ENCODE results near the gene RAPGEF1.

RAPGEF1 gene, protein sequence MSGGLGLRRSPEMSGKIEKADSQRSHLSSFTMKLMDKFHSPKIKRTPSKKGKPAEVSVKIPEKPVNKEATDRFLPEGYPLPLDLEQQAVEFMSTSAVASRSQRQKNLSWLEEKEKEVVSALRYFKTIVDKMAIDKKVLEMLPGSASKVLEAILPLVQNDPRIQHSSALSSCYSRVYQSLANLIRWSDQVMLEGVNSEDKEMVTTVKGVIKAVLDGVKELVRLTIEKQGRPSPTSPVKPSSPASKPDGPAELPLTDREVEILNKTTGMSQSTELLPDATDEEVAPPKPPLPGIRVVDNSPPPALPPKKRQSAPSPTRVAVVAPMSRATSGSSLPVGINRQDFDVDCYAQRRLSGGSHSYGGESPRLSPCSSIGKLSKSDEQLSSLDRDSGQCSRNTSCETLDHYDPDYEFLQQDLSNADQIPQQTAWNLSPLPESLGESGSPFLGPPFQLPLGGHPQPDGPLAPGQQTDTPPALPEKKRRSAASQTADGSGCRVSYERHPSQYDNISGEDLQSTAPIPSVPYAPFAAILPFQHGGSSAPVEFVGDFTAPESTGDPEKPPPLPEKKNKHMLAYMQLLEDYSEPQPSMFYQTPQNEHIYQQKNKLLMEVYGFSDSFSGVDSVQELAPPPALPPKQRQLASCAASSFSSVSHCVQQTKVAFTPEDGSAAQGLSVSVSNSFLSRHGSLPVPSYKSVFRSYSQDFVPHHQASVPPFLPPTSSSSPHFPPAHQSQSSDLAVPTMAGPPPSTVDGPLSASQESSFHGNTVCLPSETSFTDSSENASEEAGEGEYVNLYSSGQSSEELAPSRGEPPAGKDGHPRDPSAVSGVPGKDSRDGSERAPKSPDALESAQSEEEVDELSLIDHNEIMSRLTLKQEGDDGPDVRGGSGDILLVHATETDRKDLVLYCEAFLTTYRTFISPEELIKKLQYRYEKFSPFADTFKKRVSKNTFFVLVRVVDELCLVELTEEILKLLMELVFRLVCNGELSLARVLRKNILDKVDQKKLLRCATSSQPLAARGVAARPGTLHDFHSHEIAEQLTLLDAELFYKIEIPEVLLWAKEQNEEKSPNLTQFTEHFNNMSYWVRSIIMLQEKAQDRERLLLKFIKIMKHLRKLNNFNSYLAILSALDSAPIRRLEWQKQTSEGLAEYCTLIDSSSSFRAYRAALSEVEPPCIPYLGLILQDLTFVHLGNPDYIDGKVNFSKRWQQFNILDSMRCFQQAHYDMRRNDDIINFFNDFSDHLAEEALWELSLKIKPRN (N-terminal part only)

GRCh38 chr9:131739959-131740648 is at the start of gene RAPGEF1:
Gene RAPGEF1 (minus strand): TSS chr9:131740076. CDS start chr9:131739830, 246 bp downstream.
- DNase-seq (ENCODE audit: extremely low read depth in 1 of 2, low read depth in 1 of 2): peak; percentile 44 to 84

DNA sequence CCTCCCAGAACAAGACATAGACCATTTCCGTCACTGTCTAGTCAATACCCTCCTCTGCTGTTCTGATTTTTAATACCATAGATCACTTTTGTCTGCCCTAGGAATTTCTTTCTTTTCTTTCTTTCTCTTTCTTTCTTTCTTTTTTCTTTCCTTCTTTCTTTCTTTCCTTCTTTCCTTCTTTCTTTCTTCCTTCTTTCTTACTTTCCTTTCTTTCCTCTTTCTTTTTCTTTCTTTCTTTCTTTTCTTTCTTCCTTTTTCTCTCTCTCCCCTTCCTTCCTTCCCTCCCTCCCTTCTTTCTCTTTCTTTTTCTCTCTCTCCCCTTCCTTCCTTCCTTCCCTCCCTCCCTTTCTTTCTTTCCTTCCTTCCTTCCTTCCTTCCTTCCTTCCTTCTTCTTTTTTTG is 49.0 kb upstream of the RAPGEF1 start:
- no peak for DNase-seq (ENCODE audit: extremely low read depth in 1 of 2, low read depth in 1 of 2)

DNA sequence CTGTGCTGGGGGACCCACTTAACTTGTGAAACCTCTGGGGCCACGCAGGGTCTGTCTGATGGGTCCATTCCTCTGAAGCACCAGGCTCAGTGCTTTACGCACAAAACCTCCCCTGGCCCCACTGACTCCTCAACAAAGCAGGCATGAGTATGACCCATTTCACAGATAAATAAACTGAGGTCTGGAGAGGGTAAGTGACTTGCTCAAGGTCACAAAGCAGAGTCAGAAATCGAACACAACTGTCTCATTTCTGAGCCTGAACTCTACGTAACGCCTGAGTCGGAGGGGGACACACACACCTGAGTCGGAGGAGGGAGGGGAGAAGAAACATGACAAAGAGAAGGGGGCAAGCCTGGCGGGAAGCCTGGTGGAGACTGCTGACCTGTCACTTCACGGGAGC is 48.0 kb upstream of the RAPGEF1 start:
- DNase-seq (ENCODE audit: extremely low read depth in 1 of 2, low read depth in 1 of 2): no peak

DNA sequence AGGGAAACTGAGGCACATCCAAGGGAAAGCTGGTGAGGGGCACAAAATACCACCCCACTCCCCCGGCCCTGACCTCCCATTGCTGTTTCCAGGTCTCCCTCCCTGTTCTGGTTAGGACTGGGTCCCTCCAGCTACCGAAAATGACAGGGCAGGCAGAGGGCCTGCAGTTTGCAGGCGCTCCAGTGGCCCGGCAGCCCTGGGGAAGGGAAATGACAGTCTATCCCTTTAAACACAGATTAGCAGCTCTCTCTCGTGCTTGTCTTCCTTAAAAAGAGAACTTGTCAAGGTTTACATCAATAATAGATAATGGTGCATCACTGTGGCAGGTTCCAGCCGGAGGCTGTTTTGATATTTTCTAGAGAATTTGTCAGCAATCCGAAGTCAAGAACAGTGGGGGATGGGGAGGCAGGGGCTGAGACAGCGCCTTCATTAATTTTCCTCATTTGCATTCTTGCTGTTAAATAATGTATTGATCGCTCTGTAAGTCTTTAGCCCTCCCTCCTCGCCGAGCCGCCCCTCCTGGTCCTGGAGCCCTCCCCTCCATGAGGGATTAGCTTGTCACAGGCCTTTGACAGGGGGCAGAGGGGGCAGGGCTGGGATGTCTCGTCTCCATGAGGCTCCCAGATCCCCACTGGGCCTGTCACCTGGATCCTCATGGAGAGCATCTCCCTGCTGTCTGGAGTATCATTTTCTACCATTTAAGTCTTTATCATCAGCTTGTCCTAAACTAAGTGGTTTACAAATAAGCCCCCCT is 45.0 kb upstream of the RAPGEF1 start:
- no peak for DNase-seq (ENCODE audit: extremely low read depth in 1 of 2, low read depth in 1 of 2)

GRCh38 chr9:131781069-131781468 is 41.2 kb upstream of the RAPGEF1 start:
- DNase-seq (ENCODE audit: extremely low read depth in 1 of 2, low read depth in 1 of 2): no peak

DNA sequence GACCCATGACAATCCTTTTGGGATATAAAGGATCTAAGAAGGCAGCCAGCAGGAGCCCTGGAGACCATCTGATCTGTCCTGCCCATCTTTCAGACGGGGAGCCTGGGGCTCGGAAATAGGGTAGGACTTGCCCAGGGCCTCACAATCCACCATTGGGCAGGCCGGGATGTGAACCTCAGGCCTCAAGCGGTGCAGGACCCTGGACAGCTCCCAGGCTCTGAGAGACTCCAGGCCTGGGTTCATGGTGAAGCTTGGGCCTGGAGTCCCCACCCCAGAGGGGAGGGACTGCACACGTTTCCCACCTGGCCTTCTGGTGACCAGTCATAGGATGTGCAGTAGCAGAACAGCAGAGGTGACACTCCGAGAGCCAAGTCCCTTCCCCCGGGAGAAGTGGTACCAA is 36.6 kb upstream of the RAPGEF1 start:
- no peak for DNase-seq (ENCODE audit: extremely low read depth in 1 of 2, low read depth in 1 of 2)

GRCh38 chr9:131776036-131776435 is 36.2 kb upstream of the RAPGEF1 start:
- no peak for DNase-seq (ENCODE audit: extremely low read depth in 1 of 2, low read depth in 1 of 2)

DNA sequence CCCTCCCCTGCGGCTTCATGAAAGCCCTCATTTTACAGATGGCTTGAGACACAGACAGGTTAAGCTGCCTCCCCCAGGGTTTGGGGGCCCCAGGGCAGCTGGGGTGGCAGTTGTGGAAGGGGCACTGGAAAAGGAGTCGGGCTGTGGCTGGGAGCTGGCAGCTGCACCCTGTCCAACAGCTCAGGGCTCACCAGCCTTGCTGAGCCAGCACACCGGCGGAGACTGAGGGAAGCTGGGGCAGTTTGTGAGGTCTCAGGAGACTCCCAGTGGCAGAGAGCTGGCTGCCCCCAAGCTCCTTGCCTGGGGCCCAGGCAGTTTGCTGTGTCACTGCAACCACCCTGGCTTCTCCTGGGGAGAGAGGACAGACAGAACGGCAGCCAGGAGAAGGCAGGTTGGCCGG is 34.8 kb upstream of the RAPGEF1 start:
- DNase-seq (ENCODE audit: extremely low read depth in 1 of 2, low read depth in 1 of 2): no peak

- DNase-seq (ENCODE audit: extremely low read depth in 1 of 2, low read depth in 1 of 2): no peak
Measured at GRCh38 chr9:131773911-131774379, 34.1 kb upstream of the RAPGEF1 start.

GRCh38 chr9:131772940-131773339 is 33.1 kb upstream of the RAPGEF1 start:
- no peak for DNase-seq (ENCODE audit: extremely low read depth in 1 of 2, low read depth in 1 of 2)

- DNase-seq (ENCODE audit: extremely low read depth in 1 of 2, low read depth in 1 of 2): no peak
Measured at GRCh38 chr9:131771646-131772045, 31.8 kb upstream of the RAPGEF1 start.

DNA sequence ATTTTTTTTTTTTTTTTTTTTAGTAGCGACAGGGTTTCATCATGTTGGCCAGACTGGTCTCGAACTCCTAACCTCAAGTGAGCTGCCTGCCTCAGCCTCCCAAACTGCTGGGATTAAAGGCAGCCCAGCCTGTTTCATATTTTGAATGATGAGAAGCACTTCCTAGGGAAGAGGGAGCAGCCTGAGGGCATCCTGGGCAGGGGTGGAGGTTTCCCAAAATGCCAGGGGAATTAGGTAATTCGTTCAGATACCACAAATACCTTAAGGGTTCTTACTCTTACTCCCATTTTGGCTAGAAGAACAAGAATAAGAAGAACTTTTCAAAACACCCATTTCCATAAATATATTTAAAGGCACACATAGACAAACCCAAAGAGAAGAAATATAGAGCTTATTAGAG is 29.5 kb upstream of the RAPGEF1 start:
- DNase-seq (ENCODE audit: extremely low read depth in 1 of 2, low read depth in 1 of 2): no peak

GRCh38 chr9:131764568-131764967 is 24.7 kb upstream of the RAPGEF1 start:
- no peak for DNase-seq (ENCODE audit: extremely low read depth in 1 of 2, low read depth in 1 of 2)

GRCh38 chr9:131762356-131762932 is 22.6 kb upstream of the RAPGEF1 start:
- DNase-seq (ENCODE audit: extremely low read depth in 1 of 2, low read depth in 1 of 2): peak; percentile 38 to 67

- no peak for DNase-seq (ENCODE audit: extremely low read depth in 1 of 2, low read depth in 1 of 2)
Measured at GRCh38 chr9:131759017-131759647, 19.3 kb upstream of the RAPGEF1 start.

- DNase-seq (ENCODE audit: extremely low read depth in 1 of 2, low read depth in 1 of 2): no peak
Measured at GRCh38 chr9:131757549-131757948, 17.7 kb upstream of the RAPGEF1 start.

DNA sequence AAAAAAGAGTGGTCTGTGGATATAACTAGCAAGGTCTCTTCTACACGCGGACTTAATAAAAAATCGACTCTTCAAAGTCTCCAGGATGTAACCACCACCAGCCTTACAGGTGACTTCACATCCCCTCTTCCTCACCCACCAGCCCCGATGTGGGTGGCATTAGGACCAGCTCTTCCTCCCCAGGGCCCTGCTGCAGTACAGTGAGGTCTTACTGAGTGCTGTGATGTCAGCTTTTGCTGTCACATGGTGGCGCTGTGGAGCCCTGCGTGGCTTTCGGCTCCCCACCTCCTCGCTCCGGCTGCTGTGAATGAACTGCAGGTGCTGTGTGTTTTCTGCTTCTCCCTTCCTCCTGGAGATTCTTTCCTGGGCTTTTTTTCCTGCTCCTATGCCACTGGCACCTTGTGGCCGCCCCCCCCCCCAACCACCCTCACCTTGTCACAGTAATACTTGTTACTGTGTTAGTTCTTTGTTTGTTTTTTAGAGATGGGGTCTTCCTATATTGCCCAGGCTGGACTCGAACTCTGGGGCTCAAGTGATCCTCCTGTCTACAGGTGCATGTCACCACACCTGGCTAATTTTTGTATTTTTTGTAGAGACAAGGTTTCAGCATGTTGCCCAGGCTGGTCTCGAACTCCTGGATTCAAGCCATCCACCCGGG is 15.8 kb upstream of the RAPGEF1 start:
- DNase-seq (ENCODE audit: extremely low read depth in 1 of 2, low read depth in 1 of 2): peak; percentile 64 to 76

- no peak for DNase-seq (ENCODE audit: extremely low read depth in 1 of 2, low read depth in 1 of 2)
Measured at GRCh38 chr9:131754846-131755245, 15.0 kb upstream of the RAPGEF1 start.

Data from activated CD8-positive, alpha-beta memory T cell treated with anti-CD3 and anti-CD28 coated beads for 1 hour (primary cell).